ENCODE results near the gene FHIT.
"Not testable (repeated sequence)": the region's sequence is repeated elsewhere in the genome, so short reads cannot be mapped to it uniquely, and the experiment has no call there.

The FHIT gene

GRCh38 chr3:61199843-61200242, 51.4 kb downstream of the FHIT start:
- H3K4me1 ChIP-seq (ENCODE audit: control insufficient read depth in 1 of 2, insufficient read depth in 1 of 2, low read depth in 1 of 2, low read length in 1 of 2): no peaks in the 10 kb centered on the region
- H3K27me3 ChIP-seq: no peaks in the 10 kb centered on the region
- H3K27ac ChIP-seq: no peak overlapping the region
- TF ChIP-seq, protein P1, sequence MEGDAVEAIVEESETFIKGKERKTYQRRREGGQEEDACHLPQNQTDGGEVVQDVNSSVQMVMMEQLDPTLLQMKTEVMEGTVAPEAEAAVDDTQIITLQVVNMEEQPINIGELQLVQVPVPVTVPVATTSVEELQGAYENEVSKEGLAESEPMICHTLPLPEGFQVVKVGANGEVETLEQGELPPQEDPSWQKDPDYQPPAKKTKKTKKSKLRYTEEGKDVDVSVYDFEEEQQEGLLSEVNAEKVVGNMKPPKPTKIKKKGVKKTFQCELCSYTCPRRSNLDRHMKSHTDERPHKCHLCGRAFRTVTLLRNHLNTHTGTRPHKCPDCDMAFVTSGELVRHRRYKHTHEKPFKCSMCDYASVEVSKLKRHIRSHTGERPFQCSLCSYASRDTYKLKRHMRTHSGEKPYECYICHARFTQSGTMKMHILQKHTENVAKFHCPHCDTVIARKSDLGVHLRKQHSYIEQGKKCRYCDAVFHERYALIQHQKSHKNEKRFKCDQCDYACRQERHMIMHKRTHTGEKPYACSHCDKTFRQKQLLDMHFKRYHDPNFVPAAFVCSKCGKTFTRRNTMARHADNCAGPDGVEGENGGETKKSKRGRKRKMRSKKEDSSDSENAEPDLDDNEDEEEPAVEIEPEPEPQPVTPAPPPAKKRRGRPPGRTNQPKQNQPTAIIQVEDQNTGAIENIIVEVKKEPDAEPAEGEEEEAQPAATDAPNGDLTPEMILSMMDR (IDR thresholded peaks at IDR 0.05): no peak
- H3K9me3 ChIP-seq: no peaks in the 10 kb centered on the region
- H3K36me3 ChIP-seq: no peaks in the 10 kb centered on the region
- H3K4me3 ChIP-seq (ENCODE audit: low read depth in 1 of 2, low read length in 1 of 2): no peak overlapping the region

DNA sequence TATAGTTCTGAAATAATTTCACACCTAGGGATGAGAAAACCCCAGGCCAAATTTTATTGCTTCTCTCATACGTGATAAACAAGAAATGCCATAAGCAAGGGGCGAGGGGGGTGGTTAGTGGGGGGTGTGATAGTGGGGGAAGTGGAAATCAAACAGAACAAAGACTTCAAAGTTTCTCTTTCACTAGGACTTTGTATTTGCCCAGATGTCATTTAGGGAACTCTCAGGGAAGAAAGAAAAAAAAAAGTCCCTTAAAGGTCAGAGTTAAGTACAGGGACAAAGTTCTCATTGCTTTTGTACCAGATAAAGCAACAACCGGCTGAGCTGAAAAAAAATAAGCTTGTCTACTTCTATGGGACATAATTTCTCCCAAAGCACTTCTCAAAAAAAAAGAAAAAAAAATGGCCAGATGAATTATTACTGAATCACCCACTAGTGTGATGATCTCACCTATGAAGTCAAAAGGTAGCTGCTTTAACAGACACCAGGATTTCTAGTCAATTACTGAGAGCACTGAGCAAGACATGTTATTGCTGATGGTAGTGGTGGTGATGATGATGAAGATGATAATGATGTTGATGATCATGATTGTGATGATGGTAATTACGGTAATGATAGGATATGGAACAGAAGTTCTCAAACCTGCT, 56.2 kb downstream of the FHIT start:
- Histone ChIP-seq H3K9me3 (no peaks in the 10 kb centered on the region), H3K27me3 (no peaks in the 10 kb centered on the region), H3K4me1 (ENCODE audit: control insufficient read depth in 1 of 2, insufficient read depth in 1 of 2, low read depth in 1 of 2, low read length in 1 of 2) (no peaks in the 10 kb centered on the region), H3K27ac (no peak overlapping the region), H3K36me3 (no peaks in the 10 kb centered on the region), H3K4me3 (ENCODE audit: low read depth in 1 of 2, low read length in 1 of 2) (no peak overlapping the region)
- TF ChIP-seq, protein P1 (IDR thresholded peaks at IDR 0.05): no peak

GRCh38 chr3:61192222-61192621, 59.0 kb downstream of the FHIT start:
- no peaks in the 10 kb centered on the region for H3K36me3 ChIP-seq
- no peaks in the 10 kb centered on the region for H3K9me3 ChIP-seq
- H3K27me3 ChIP-seq: no peaks in the 10 kb centered on the region
- H3K27ac ChIP-seq: no peak overlapping the region
- TF ChIP-seq, protein P1 (IDR thresholded peaks at IDR 0.05): no peak
- H3K4me1 ChIP-seq (ENCODE audit: control insufficient read depth in 1 of 2, insufficient read depth in 1 of 2, low read depth in 1 of 2, low read length in 1 of 2): no peaks in the 10 kb centered on the region
- no peak overlapping the region for H3K4me3 ChIP-seq (ENCODE audit: low read depth in 1 of 2, low read length in 1 of 2)

GRCh38 chr3:61190205-61190604, 61.0 kb downstream of the FHIT start:
- not testable (repeated sequence) for H3K27me3 ChIP-seq; H3K4me3 ChIP-seq (ENCODE audit: low read depth in 1 of 2, low read length in 1 of 2); H3K36me3 ChIP-seq; H3K27ac ChIP-seq; H3K4me1 ChIP-seq (ENCODE audit: control insufficient read depth in 1 of 2, insufficient read depth in 1 of 2, low read depth in 1 of 2, low read length in 1 of 2); H3K9me3 ChIP-seq

DNA sequence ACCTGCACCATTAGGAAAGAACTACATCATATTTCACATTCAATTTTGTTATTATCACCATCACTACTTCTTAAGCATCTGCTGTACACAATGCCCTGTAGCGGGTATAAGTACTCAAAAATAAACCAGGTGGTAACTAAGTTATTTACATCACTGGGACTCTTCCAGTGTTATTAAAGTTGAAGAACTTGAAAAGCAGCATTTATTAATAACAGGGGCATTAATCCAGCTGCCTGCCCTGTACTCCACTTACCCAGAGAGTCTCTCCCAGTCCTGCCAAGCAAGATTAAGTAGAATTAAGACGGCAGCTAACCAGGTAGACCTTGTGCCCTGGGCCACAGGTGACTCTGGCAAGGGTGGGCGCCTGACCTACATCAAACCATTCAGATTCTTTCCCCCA, 65.2 kb downstream of the FHIT start:
- Histone ChIP-seq H3K4me3 (ENCODE audit: low read depth in 1 of 2, low read length in 1 of 2) (no peak overlapping the region), H3K36me3 (no peaks in the 10 kb centered on the region), H3K9me3 (no peaks in the 10 kb centered on the region), H3K4me1 (ENCODE audit: control insufficient read depth in 1 of 2, insufficient read depth in 1 of 2, low read depth in 1 of 2, low read length in 1 of 2) (no peaks in the 10 kb centered on the region), H3K27me3 (no peaks in the 10 kb centered on the region), H3K27ac (no peak overlapping the region)
- TF ChIP-seq, protein P1 (IDR thresholded peaks at IDR 0.05): no peak

- Histone ChIP-seq H3K36me3 (no peaks in the 10 kb centered on the region), H3K27me3 (no peaks in the 10 kb centered on the region), H3K9me3 (no peaks in the 10 kb centered on the region), H3K4me1 (ENCODE audit: control insufficient read depth in 1 of 2, insufficient read depth in 1 of 2, low read depth in 1 of 2, low read length in 1 of 2) (no peaks in the 10 kb centered on the region), H3K4me3 (ENCODE audit: low read depth in 1 of 2, low read length in 1 of 2) (no peak overlapping the region), H3K27ac (no peak overlapping the region)
- TF ChIP-seq, protein P1 (IDR thresholded peaks at IDR 0.05): no peak
Measured at GRCh38 chr3:61184956-61185355, 66.3 kb downstream of the FHIT start.

Data from neutrophil (primary cell).